HG03469 (cell line): Measurements from ENCODE around the gene POU6F2.

Experiments
- ATAC-seq: cut with Tn5 transposase; IDR thresholded peaks from one replicate; pipeline ENCODE4 v1.9.1; 2021; ENCODE audit warnings: mild to moderate bottlenecking, moderate library complexity, moderate number of reproducible peaks; ENCODE audit not compliant: unreplicated experiment

Gene POU6F2

DNA sequence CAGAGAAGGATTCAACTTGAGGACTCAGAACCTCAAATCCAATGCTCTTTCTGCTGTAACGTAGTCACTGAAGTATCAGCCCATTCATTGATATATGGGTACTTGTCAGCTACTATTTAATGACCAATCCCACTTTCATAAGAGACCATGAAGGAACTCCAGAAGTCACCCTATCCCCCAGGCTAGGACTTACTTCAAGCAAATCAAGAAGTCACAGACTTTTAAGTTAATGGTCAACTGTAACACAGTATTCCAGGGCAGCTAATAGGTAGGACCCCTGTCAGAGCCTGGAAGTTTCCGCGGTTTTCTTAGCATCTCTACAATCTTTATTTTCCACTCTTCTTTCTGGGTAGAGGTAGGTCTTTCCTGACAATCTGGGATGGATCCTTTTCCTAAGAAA lies 269.9 kb downstream of the POU6F2 start:
- no peak for ATAC-seq

DNA sequence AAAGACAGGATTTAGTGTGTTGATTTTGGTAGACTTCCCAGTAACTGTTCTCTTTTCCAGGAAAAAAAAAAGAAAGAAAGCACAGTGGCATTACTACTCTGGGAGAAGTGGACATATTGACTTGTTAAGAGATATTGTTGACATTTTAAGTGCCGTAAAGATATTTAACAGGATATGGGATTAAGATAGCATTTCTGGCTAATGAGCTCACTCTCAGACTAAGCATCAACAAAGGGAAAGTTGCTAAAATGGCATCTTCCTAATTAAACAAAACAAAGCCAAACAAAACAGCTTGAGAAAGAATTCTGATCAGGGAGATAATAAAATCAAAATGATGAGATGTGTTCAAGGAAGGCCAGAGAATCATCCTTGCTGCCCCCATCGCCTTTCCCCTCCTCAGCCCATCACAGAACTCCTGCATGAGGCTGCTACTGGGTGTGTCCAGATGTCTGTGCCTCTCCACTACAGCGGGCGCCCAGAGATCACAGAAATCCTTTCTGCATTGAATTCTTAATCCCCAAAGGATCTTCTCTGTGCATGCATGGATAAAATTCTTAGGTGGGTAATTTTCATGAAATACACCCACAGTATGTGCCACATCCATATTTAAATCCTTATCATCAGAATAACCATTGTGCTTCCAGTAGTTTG lies 270.5 kb downstream of the POU6F2 start:
- no peak for ATAC-seq

DNA sequence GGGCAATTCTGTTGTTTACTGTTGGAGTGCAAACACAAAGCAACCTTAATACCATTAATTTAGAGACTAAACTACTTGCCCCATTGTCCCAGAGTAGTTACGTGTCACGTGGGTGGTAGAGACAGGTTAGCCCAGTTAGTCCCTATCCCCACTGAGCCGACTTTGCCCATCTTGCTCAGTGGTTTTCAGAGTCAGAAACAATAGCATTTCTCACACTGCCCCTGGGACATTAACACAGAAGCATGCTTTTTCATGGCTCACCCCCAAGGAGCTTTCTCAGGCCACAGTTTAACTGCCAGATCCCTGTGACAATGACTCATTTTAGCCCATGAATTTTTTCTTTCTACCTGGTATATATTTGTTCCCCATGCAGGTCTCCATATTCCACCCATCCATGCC lies 271.0 kb downstream of the POU6F2 start:
- ATAC-seq: no peak

DNA sequence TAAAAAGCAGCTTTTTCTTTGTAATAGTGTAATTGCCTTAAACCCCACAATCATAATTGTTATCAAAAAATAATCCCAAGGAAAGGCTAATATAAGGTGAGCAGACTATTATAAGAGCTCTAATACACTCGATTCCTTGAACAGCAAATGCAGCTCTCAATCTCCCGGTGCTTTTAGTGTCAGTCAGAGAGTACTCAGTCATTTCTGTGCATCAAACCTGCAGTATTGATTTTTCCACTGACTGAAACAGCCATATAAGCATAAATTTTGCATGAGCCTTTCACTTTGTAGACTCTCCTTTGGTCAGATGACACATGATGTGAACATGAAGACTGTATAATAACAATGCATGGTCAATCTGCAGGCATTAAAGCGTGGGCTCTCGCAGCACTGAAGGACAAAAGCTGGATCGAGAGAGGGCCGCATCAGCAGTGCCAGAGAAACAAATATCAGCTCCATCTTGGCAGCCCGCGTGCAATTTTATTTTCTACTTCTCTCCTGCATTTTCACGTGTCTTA lies 272.0 kb downstream of the POU6F2 start:
- no peak for ATAC-seq

DNA sequence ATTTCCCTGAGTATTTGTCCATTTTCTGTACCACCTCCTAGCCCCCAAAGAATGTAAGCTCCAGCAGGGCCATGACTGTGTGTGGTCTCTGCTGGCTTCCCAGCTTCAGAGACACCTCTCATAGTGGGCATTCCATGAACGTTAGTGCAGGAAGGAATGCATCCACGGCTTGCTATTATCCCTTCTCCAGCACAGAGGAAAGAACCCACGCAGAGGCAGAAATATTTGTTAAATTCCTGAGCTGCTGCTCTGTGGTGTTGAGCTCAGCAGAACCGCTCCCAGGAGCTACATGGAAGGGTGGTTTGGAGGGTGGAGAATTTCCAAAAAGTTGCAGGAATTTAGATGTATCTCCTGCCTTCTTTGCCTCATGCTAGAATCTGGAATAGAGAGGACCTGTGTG lies 275.2 kb downstream of the POU6F2 start:
- no peak for ATAC-seq

DNA sequence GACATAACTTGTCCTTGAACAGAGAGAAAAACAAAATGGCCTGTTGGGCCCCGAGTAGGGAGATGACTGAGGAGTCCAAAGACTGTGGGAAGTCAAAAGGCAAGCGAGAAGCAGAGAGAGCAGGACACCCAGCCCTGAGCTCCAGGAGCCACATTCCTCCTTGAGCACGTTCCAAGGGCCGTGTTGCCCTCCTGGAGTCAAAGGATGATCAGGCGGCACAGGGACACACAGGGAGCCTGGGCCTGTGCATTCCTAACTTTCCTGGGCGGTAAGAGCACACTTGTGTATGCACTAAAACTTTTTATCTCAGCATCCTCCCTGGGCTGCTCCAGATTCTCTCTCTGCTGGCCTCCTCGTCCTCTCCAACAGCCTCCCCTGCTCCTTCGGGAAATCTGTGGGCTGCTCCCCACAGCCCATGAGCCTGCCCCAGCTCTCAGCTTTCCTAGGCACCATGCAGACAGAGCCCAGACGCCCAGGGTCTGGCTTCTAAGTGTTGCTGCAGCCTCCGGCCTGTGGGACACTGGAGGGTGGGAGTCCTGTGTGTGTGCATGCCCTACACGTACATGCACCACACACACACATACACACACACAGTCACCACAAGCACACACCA lies 281.8 kb downstream of the POU6F2 start:
- no peak for ATAC-seq

DNA sequence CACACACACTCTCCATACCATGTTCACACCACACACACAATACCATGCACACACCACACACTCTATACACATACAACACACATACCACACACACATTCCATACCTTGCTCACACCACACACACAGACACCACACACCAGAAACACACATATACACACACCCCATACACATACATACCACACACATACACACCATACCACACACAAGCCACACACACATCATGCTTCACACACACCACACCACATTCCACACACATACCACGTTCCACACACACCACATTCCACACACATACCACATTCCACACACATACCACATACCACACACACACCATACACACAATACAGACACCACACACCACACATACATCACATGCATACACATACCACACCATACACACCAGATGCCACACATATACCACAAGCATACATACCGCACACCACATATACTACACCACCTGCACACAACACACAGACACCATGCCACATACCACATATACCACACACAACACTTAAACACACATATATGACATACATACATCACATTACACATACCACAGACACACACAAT lies 282.7 kb downstream of the POU6F2 start:
- ATAC-seq: no peak

DNA sequence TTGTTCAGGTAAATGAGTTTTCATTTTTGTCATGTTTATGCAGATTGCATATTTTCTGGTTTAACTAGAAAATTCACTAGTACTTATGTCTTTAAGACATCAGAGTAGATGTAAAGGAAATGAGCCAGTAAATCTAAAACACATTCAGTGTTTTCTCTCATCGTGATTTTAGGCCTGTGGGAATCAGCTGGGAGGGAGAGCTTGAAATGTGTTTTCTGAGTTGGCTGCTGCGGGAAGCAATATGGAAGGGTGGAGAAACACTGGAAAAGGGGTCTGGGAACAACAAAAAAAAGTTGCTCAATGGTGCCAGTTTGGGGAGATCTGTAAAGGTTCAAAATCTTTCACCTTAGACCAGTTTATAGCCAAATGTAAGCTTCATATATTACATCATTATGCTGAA lies 284.1 kb downstream of the POU6F2 start:
- no peak for ATAC-seq

DNA sequence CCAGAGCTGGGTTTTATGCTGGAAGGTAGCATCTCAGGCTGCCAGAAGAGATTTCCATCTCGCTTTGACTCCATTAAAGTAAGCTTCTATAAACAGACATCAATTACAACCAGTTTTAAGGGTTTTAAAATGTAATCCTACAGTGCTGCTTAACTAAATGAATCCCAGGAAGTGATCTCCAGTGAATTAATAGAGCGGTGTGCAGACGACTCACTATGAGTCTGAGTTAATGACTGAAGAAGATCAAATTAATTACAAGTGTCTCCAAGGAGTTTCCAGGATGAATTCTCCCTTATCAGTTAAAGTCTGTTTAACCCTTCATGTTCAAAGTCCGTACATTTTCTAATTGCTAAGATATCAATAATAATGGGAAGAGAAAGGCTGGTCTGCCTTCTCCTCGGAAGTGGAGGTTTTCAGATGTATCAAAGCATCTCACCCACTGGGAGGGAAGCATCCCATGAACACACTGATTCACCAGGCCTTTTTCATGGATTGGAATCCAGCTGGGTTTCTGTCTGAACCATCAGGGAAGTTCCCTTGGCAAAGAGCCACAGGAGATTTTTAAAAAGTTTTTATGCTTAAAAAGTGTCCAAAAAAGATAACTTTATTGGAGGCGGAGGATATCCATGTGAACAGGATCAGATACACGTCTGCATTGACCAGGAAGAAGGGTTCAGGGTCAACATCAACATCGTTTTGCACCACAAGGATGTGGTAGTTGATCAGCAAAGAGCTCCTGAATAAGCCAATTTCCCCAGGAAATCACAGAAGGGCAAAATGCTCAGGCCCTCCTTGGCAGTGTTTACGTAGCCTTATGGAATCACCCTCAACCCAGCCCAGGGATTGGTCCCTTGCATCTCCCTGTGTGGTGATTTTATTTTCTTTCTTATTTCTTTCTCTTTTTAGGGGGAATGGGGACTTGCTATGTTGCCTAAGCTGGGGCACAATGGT lies 288.2 kb downstream of the POU6F2 start:
- no peak for ATAC-seq

DNA sequence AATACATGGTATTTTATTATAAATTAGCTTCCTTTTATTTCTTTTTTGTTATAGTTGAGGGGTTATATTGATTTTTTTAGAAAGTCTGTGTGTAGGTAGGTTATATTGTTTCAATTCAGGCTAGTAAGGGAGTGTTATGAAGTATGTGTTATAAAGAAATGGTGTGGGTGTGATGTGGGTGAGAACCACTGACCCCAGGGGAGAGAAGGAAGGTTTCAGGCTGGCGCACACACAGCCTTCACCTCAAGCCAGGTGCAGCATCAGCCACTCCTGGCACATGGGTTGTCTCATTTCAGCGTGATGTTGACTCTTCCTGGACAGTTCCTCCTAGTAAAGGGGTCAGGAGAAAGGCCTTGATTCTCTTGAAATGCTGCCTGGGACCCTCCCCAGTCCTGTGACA lies 291.3 kb downstream of the POU6F2 start:
- ATAC-seq: no peak

DNA sequence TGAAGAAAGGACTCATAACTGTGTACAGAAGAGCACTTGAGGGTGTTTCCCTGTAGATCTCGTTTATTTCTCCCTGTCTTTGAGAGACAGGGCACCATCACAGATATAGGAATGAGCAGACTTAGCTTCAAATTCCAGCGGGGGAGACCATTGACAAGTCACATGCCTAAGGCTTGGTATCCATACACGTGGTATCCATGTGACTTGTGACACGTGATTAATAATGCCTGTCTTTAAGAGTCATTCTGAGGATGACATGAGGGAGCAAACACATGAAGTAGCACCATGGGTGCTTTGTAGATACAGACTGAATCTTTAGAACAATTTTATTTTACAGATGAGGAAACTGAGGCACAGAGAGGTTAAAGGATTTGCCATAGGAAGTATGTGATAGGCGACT lies 292.3 kb downstream of the POU6F2 start:
- no peak for ATAC-seq

DNA sequence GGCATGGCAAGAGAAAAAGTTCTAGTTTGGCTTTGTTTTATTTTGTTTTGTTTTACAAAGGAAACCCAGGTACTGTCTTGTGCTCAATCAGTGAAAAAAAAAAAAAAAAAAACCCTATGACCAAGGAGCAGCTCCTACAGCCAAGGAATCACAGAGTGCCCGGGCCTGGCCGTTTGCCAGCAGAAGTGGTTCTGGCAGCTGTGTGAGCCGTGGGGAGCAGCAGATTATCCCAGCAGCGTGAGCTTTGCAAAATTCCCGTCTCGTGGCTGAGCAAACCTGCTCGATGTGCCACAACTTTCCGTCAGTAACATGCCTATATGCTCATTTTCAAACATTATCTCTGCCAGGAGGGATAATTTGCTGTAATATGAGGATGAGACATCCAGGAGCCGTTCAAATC lies 293.7 kb downstream of the POU6F2 start:
- no peak for ATAC-seq

DNA sequence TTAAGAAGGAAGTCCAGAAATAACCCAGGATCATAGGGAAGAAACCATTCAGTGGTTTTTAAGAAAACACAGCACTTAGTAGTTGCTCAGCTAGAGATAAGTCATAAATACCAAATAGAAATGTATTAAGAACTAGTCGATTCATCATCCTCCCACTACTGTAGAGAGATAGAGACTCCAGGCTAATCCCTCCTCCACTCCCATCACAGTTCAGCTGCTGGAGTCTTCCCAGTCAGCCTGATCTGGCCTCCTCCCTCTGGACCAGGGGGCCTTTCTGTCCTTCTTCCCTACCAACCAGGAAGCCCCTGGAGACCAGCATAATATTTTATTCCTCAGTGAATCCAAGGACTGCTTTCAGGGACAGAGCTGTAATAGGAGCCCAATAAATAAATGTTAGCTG lies 294.4 kb downstream of the POU6F2 start:
- no peak for ATAC-seq

DNA sequence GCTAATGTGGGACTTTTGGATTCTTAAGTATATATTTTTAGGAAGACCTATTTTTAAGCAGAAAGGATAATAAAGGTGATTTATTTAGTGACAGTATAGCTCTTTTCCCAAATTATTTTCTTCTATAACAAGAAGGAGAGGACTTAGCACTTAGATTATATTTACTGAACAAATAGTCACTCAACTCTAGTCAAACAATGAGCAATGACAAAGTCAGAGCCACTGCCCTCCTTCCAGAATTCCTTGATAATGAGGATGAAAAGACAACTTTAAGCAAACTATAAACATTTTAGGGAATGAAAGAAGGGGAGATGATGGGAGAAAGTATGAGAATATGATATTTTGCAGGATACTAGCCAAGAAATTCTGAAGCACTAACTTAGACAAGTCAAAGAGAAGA lies 295.0 kb downstream of the POU6F2 start:
- ATAC-seq: no peak

DNA sequence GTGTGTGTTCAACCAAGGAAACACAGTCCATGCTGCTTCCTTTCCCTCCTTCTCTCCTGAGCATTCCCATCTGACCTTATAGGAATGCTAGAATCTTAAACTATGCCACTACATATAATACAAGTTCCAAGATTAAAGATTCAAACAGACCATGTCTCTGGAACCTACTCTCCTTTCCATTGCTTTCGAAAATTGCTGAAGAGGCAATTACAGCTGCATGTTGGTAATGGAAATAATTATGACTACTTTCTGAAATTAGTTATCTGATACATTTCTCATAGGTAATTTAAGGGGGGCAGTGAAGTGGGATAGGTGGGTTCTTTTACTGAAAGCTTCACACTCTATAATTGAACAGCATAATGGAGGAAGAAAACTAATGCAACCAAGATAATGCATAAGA lies 302.6 kb downstream of the POU6F2 start:
- ATAC-seq: no peak

DNA sequence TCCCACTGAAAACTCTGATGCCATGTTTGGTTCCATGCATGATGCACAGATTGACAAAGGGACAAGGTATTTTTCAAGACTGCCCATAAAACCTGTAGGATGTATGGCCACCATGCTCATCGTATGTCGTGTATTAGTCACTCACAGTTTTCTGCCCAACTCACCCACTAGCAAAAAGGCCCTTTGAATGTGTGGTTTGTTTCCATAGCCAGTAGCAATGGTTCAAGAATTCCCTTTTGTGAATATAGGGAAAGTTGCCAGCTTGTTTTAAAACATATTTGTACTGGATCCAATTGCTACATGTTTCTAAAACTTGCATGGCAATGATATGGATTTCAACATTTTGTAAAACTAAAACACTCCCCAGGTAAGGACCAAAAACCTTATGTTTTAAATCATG lies 307.5 kb downstream of the POU6F2 start:
- ATAC-seq: no peak

DNA sequence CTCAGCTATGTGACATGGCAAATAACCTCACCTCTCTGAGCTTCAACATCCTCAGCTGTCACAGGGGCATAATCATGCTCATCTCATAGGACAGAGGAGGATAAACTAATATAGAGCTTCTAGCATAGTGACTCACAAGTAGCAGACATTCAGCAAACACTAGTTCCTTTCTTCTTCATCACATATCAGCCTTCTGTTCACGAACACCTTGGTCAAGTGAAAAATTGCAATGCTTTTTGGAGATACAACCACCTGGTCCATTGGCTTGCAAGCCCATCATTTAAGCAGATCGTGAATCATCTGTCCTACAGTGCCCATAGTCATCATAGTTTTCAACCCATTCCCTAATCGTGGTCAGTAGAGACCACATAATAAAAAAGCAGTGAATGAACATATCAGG lies 310.6 kb downstream of the POU6F2 start:
- no peak for ATAC-seq

DNA sequence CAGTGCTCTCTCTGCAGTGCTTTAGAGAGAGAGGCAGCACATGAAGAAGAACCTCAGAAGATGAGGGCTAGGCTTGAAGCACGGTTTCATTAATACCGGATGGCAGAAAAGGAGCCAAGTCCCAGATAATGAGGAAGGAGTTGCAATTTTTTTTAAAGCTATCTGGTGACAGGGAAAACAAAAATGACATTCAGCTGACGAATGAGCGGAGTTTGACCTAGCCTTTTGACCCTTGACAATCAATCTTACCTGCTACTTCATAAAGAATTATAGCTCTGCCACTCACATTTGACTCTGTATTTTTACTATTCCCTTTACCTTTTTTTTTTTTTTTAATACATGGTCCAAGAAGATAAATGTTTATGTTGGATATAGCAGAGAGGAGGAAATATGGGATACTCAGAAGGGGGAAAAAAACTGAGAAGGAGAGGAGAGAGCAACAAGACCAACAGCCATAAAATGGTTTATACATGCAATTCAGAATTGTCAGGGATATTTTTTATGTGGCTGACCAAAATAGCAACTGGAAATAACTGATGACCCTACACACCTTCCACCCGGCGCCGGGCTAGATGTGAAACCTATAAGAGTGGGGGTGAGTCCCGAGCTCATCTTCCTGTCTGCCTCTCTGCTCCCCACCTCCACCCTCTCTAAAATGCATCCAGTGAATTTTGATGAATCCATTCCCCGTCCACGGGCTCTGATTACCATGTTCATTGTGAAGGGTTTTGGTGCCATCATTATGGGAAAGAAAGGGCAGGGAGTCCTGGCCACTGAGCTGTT lies 314.1 kb downstream of the POU6F2 start:
- ATAC-seq: no peak

DNA sequence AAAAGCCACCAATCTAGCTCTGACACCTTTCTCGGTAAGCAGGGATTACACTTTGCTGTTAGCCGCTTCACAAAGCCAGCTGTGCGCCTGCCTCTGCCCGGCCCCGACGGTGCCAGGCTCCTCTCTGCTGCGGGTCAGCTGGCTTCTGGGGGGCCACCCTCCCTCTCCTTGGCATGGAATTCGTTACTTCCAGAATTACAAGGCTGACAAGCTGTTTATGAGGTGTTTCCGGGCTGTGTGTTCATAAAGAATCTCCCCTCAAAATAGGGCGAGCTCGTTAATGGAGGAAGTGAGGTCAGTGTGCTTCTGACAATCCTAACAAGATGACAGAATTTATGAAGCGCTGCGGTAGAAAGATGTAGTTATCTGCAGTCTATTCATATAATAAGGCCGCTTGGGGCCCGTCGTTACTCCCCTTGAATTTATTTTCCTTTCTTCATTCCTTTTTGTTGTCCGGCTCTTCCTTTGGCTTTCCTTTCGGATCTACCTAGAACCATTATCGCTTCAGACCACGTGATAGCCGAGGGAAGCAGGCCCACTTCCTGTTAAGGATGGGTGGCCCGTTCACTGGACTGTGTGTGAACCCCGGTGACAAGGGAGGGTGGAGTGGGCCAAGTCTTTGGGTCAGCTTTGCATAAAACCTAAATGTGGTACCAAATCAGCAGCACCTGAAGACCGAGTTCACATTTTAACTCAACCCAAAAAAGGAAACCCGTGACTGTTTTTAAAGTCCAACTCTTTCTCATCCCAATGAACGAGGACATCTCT lies 315.5 kb downstream of the POU6F2 start:
- no peak for ATAC-seq

DNA sequence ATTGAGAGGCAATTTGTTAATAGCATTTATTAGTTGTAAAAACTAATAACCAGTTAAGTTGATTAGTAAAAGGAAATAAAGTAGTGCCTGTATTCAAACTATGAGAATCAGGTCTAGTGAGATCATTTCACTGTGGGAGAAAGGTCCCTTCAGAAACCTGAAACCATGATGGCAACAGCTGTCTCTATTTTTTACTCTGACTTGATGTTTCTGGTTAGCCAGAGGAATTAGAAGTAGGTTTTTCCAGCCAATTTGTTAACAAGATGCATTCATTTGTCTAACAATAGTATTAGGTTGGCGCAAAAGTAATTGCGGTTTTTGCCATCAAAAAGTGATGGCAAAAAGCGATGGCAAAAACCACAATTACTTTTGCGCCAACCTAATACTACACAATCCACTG lies 316.3 kb downstream of the POU6F2 start:
- no peak for ATAC-seq
